ENCODE measurements around the gene CCDC178.
"Not testable (repeated sequence)": the region's sequence is repeated elsewhere in the genome, so short reads cannot be mapped to it uniquely, and the experiment has no call there.

The CCDC178 gene

DNA sequence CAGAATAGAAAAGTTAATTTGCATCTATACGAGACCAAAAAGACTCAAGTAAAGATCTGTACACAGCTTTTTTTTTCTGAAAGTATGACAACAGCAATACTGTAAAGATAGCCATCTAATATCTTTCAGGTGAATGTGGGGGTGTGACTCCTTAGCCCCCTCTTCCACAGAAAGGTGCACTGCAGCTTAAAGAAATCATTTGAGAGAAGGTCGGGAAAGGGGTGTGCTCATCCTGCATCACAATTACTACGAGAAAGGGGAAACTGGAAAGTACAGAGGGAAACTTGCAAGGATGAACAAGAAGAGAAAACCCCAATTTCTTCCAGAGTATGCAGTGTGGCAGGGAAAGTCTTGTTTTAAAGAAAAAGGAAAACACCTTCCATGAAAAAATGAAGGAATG is 255.6 kb downstream of the CCDC178 start:
- no peak overlapping the region for H3K27ac ChIP-seq
- peak; percentile 34 for TF ChIP-seq CTCF (conservative IDR thresholded peaks at IDR 0.05)

GRCh38 chr18:33184175-33184574 is 256.3 kb downstream of the CCDC178 start:
- no peak overlapping the region for H3K27ac ChIP-seq
- TF ChIP-seq CTCF (conservative IDR thresholded peaks at IDR 0.05) = no peak

DNA sequence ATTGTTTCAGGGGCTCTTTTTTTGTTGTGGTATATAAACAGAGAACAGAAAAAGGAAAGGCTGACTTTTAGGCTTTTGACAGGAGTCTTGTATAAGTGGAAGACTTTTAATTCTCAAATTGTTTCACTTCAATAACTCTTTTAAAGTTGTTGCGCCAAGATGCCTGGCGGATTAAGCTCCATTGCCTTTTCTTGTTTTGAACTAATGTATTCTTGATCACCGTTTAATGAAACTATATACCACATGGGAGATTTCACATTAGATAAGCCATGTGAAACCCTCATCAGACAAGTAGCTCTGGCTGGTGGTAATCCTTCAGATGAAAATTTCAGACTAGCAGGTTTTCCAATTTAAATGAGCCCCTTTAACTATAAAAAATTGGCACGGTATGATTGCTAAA is 257.4 kb downstream of the CCDC178 start:
- no peak for TF ChIP-seq CTCF (conservative IDR thresholded peaks at IDR 0.05)
- H3K27ac ChIP-seq = peak overlapping the region; percentile 15; the same call in 1 of the 2 replicates

- TF ChIP-seq CTCF (conservative IDR thresholded peaks at IDR 0.05) = no peak
- H3K27ac ChIP-seq = no peak overlapping the region
These were observed 259.5 kb downstream of the CCDC178 start for GRCh38 chr18:33181016-33181415.

DNA sequence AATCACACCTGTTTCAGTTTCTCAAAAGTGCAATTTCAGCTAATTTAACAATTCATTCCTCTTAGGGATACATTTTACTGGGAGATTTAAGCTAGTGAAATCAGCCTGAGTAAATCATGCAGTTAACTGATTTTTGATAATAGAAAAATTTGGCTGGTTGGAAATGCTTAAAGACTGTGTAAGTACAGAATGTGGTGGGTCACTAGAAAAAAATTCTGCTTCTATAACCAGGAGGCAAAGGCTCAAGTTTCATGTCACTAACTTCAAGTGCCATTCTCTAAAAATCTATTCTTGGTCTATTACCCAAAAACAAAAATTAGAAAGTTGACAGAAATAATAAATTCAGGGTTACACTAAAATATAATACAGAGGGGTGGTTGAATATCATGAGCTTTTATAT is 271.3 kb downstream of the CCDC178 start:
- no peak overlapping the region for H3K27ac ChIP-seq
- no peak for TF ChIP-seq CTCF (conservative IDR thresholded peaks at IDR 0.05)

DNA sequence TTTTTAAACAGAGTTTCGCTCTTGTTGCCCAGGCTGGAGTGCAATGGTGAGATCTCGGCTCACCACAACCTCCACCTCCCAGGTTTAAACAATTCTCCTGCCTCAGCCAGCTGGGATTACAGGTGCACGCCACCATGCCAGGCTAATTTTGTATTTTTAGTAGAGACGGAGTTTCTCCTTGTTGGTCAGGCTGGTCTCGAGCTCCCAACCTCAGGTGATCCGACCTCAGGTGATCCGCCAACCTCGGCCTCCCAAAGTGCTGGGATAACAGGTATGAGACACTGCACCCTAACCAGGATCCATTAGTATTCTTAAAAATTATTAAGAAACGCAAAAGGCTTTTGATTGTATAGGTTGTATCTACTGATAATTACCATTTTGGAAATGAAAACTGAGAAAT is 276.4 kb downstream of the CCDC178 start:
- not testable (repeated sequence) for H3K27ac ChIP-seq

GRCh38 chr18:33161131-33161530 is 279.4 kb downstream of the CCDC178 start:
- H3K27ac ChIP-seq = no peak overlapping the region
- TF ChIP-seq CTCF (conservative IDR thresholded peaks at IDR 0.05) = no peak

DNA sequence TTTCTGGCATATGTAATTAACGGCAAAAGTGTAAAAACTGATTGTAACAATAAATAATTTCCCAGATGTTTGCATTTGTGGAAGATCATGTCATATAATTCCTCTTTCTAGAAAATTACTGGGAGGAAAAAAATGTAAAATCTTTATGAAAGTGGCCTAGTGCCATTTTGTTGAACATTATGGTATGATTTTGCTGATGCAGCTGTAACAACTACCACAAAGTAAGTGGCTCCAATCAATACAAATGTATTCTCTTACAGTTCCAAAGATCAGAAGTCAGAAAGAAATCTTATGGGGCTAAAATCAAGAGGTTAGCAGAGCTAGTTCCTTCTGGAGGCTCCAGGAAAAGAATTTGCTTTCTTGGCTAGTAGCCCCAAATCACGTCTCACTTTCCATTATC is 281.4 kb downstream of the CCDC178 start:
- TF ChIP-seq CTCF (conservative IDR thresholded peaks at IDR 0.05) = no peak
- no peak overlapping the region for H3K27ac ChIP-seq

All from VCaP (cell line).